Medulla oblongata (tissue), 1 donor: ENCODE measurements around the gene UNC5A.

Source experiments
- DNase-seq: peaks from one replicate; pipeline ENCODE4 v3.0.0-alpha.2; 2015; ENCODE audit errors: extremely low spot score

UNC5A gene

DNA sequence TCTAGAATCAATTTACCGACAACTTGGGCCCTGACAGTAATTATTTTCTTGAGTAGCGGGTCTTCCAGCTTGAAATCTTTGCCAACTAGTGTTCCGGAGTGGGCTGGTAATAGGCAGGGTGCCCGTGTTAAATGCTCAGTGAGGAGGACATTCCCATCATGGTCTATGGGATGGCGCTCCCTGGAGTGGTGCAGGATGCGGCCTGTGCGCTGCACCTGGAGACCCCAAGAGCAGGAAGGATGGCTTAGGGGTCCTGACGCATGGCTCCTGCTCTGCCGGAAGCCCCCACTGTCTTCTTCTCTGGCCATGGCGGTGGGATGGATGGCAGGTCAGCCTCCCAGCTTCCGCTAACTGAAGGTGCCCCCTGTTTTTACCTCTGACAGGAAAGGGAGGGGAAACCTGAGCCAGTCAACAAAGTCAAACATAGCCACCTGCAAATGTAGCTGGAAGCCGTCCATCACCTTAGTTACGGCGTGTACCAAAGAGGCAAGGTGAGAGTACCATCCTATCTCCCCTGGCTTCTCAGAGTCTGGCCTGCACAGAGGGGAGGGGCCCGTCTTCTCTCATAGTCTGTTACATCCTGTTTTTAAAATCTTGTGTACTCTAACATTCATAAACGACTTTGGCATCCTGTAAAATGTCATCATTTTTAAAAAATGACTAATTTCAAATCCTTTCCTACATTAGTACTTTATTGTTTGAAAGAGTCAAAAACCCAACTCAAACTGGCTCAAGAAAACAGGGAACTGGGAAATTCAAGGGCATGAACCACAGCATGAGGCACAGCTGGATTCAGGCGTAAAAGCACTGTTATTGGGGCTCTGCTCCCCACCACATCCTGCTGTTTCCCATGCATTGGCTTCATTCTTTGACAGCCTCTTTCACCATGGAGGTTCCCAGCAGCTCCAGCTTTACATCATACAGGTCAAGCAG, 28.5 kb upstream of the UNC5A start:
- no peak for DNase-seq

DNA sequence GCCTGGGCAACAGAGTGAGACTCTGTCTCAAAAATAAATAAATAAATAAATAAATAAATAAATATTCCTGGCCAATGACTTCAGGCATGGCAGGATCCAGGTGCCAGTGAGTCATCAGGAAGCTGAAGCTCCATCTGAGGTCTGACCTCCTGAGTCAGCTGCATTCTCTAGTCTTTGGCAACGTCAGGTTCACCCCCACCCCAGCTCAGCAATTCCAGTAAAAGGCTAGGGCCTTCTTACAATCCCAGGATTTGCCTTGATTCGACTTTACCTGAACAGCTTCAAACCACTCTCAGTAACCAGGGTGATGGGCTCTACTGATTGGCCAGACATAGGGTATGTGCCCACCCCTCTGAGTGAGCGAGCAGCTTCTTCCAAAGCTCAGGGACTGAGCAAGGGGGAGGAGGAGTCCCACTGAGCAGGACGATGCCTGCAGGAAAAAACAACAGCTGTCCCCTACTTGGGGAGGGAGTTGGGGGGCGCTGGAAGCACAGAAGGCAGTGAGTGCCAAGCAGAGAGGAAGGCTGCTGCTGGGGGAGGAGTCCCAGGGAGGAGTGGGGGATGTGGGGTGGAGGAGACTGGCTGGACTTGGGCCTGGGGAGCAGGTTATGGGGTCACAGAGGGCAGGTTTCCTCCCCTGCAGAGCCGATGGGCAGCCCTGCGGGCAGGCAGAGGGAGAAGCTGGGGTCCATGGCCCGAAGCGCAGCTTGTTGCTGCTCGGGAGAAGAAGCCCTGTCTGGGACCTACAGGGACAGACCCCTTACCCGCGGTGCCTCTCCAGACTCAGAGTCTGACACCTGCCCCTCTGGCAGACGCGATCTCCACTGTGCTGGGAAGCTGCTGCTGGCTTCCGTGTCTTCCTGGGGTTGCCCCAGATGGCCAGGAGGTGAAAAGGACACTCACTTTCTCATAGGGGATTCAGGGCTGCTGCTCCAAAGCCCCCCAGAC, 25.9 kb upstream of the UNC5A start:
- no peak for DNase-seq

GRCh38 chr5:176785184-176786145, 24.9 kb upstream of the UNC5A start:
- DNase-seq: no peak

DNA sequence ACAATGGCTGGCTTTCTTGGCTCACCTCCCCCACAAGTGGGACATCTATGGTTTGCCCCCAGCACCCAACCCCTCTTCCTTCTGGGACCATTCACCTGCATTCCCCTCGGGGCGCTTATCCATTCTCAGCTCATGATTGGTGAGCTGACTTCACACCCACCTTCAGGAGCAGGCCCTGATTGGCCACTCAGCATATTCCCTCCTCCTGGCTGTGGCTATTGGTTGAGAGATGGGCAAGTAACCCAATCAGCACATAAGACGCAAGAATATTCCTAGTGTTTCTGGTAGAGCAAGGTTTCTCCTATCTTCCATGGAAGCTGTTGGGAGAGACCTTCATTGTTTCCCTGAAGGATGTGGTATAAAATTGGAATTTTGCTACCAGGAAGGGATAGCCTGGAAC, 22.7 kb upstream of the UNC5A start:
- DNase-seq: no peak

DNA sequence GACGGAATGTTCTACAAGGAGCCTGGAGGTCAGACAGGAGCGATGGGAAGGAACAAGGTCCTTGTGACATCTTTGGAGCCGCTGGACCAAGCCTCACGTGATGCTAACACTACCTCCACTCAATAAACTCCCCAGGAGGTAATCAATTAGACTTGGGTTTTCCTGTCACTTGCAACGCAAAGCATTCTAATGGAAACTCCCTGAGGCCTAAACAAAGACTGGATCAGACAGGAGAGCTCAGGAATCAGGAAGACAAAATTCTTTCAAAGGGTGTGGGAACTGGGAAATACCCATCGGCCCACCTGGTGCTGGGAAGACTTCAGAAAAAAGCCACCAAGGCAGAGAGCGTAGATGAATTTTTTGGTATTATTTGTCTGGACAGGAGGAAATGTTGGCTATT, 22.3 kb upstream of the UNC5A start:
- DNase-seq: no peak

GRCh38 chr5:176788941-176789872, 21.2 kb upstream of the UNC5A start:
- no peak for DNase-seq

GRCh38 chr5:176789873-176790615, 20.3 kb upstream of the UNC5A start:
- DNase-seq: no peak

DNA sequence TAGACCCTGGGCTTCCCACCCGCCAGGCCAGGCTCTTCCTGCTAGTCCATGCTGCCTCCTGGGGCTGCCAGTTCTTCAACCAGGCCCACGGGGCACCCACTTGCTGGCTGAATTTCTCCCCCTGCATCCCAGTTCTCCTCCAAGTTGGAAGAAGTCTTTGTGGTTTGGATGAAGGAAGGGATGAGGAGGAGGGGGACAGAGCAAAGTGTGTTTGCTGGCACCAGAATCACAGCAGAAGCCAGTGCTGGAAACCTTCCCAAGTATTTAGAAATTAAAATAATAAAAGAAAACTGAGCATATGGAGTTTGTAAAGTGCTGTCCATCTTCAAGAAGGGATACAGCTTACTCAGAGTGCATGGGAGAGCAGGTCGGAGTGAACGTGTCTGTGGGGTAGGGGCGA, 19.4 kb upstream of the UNC5A start:
- DNase-seq: no peak

GRCh38 chr5:176792655-176793342, 17.6 kb upstream of the UNC5A start:
- no peak for DNase-seq

GRCh38 chr5:176793343-176793699, 17.0 kb upstream of the UNC5A start:
- DNase-seq: no peak

DNA sequence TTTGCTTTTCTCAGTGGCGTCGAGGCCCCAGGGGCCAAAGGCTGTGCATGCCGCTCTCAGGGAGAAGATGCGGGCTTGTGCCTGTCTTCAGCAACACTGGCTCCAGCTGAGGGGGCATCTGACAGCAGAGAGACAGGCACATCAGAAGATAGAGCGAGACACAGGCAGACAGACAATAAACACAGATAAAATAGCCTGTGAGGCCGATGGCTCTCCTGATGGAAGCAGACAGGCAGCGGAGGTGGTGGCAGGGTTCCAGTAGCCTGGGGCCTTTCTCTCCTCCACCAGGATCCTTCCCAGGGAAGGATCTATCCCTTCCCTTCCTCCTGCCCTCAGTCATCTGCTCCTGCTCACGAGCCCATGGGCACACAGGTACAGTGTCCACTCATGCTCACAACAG, 16.6 kb upstream of the UNC5A start:
- DNase-seq: no peak

DNA sequence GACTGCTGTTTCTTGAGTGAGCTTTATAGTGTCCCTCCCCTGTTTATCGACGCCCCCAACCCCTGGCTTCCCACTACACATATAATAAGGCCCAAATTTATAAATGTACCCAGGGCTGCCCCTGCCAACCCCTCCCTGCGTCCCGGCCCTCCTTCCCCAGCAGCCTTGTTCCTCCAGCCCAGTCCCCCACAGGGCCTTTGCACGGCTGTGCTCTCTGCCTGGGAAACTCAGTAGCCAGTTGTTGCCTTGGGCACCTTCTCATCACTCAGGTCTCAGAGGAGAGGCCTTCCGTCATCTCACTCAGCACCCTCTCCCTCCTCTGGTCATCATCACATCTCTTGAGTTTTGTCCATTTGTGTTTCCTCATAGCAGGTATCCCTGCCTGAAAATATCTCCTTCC, 15.8 kb upstream of the UNC5A start:
- no peak for DNase-seq

GRCh38 chr5:176796411-176796810, 13.9 kb upstream of the UNC5A start:
- no peak for DNase-seq

DNA sequence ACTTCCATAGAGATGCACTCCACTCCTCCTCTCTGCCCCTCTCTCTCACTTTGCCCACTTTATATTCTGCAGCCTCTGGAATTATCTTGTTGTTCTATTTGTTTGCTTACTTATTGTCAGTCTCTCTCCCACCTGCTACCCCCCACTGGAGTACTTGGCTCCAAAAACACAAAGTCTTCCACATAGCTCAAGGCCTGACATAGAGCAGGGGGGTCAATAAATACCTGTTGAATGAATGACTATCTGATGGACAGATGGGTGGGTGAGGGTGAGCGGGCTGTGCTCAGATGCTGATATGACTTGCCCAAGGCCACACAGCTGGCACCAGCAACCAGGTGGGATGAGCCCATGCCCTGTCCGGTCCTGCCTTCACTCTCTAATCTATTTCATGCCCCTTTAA, 13.4 kb upstream of the UNC5A start:
- no peak for DNase-seq

DNA sequence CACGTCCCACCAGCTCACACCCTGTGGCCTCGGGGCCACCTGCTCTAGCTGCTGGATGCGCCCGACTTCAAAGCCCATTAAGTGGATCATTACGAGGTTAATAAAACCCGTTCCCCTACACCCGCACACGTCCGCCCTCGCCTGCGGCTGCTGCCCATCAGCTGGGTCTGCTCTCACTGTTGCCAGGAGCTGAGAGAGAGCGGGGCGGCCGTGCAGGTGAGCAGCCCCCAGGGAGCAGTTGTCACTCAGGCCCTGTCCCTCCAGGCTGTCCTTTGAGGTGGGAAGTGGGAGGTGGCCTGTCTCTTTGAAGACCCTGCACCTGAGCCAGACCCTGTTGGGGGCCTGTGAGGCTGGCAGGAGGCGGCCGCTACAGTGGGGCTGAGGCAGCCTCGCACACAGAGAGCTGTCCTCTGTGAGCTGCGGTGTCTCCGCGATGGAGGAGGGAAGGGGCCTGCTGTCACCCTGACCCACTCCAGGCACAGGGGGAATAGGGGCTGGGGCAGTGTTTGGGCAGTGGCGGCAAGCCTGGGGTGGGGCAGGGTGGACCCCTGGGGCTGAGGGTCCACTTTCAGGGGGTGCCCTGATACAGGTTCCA, 12.8 kb upstream of the UNC5A start:
- no peak for DNase-seq

GRCh38 chr5:176798086-176798876, 12.1 kb upstream of the UNC5A start:
- DNase-seq: no peak

GRCh38 chr5:176798949-176799348, 11.4 kb upstream of the UNC5A start:
- DNase-seq: no peak

- DNase-seq: no peak
These were observed 10.9 kb upstream of the UNC5A start for GRCh38 chr5:176799488-176799887.
